ENCODE measurements around the gene AFF1. TPM values are rescaled to one million over a fixed set of nuclear protein-coding genes. Genes with fewer than 3 reads are reported as not detected.
A peak's percentile ranks its signal among the peaks of the same experiment; 100 is the strongest.

The AFF1 gene
- total and polyA plus RNA-seq, 2 of the 4 experiments (the other 2 are of a cell fraction) = 7.0 to 9.6 TPM

- Histone ChIP-seq H2BK120ac (ENCODE audit: low read depth, low read length) (no peak overlapping the region), H4K20me1 (ENCODE audit: insufficient read depth, low read length) (peaks cover 49% of the 10 kb centered on the region), H3K23ac (ENCODE audit: low read depth, low read length) (no peak overlapping the region), H3K18ac (ENCODE audit: low read depth, low read length) (no peak overlapping the region), H2BK5ac (ENCODE audit: low read depth, low read length, poor library complexity, severe bottlenecking) (no peak overlapping the region), H3K4me3 (ENCODE audit: insufficient read depth, low read depth, low read length) (no peak overlapping the region), H3K9me1 (ENCODE audit: insufficient read depth, low read length) (peaks cover 15% of the 10 kb centered on the region; the same call in 1 of the 2 replicates), H3K27me3 (ENCODE audit: control insufficient read depth, insufficient read depth, low read length) (no peaks in the 10 kb centered on the region), H2BK20ac (ENCODE audit: low read depth, low read length) (no peak overlapping the region), H2AK9ac (replicated peaks; ENCODE audit: low read depth, low read length, poor library complexity) (no peak overlapping the region), H3K4me2 (ENCODE audit: low read depth, low read length) (no peak overlapping the region), H4K91ac (ENCODE audit: insufficient read depth, low read depth, low read length) (no peak overlapping the region), H4K8ac (ENCODE audit: low read depth in 2 of 2, low read length in 2 of 2) (no peak overlapping the region), H3K9me3 (ENCODE audit: control insufficient read depth, insufficient read depth, low read length) (no peaks in the 10 kb centered on the region), H3K9ac (ENCODE audit: low read depth, low read length) (no peak overlapping the region), H3K27ac (ENCODE audit: insufficient read depth, low read length) (no peak overlapping the region), H3K36me3 (ENCODE audit: control insufficient read depth, insufficient read depth, low read length) (no peaks in the 10 kb centered on the region; the same call in 1 of the 2 replicates), H4K5ac (ENCODE audit: low read depth, low read length) (no peak overlapping the region), H3K79me1 (ENCODE audit: low read depth in 1 of 2, low read length in 2 of 2) (peaks cover 46 to 91% of the 10 kb centered on the region in 2 experiments), H3K4ac (ENCODE audit: low read depth, low read length) (no peak overlapping the region), H3K4me1 (ENCODE audit: control insufficient read depth, insufficient read depth, low read length) (peaks cover 36% of the 10 kb centered on the region), H2AFZ (replicated peaks; ENCODE audit: low read length, poor library complexity) (no peak overlapping the region), H3K14ac (replicated peaks; ENCODE audit: low read depth, low read length) (no peak overlapping the region), H2AK5ac (ENCODE audit: low read depth, low read length) (no peak overlapping the region), H2BK15ac (ENCODE audit: low read depth, low read length) (no peak overlapping the region), H3K56ac (ENCODE audit: extremely low read depth, insufficient read depth, low read length) (no peak overlapping the region)
- no peak for ATAC-seq (ENCODE audit: low read depth)
- in situ Hi-C loops (cut with MboI; ENCODE audit: low sequenced_read_pairs) (no loop called here), dilution Hi-C loops (cut with HindIII; ENCODE audit: low sequenced_read_pairs, unreplicated experiment) (no loop called here), intact Hi-C loops (cut with micrococcal nuclease) (no loop called here)
- ChIA-PET POLR2A (ENCODE audit: unreplicated experiment) (no interaction called here), CTCF (interaction anchor here (0.8 to 1.2 kb wide), 2 partner anchors 28 to 112 kb away, joined by 3 read pairs; no protein-coding TSS in a partner anchor)
- no peak for DNase-seq
- no peak for TF ChIP-seq RCOR1 (IDR thresholded peaks at IDR 0.05; ENCODE audit: insufficient replicate concordance, low read length)
- TF ChIP-seq POLR2A (IDR thresholded peaks at IDR 0.05; ENCODE audit: low read depth, low read length) = no peak
- TF ChIP-seq CEBPB (IDR thresholded peaks at IDR 0.05; ENCODE audit: low read depth, low read length) = 0 out of 2 replicates have a peak, but pooled peaks have one; percentile 3
- BruUV-seq (replicated peaks) = no TSS peak
- WGBS, 2 experiments (ENCODE audit: extremely low coverage in 2 of 2, insufficient read length in 1 of 2) = no CpG with 5 or more reads among the region's 3 CpGs
These were observed 99.7 kb downstream of the AFF1 start for GRCh38 chr4:87034527-87034926.

Measured in IMR-90 (cell line).